Kidney tubule cell (primary cell): ENCODE measurements around the gene LRIG1.

ENCODE experiments used
- DNase-seq: peaks from one replicate; pipeline ENCODE4 v3.0.0-alpha.2; 2018; ENCODE audit warnings: low spot score

Gene LRIG1

DNA sequence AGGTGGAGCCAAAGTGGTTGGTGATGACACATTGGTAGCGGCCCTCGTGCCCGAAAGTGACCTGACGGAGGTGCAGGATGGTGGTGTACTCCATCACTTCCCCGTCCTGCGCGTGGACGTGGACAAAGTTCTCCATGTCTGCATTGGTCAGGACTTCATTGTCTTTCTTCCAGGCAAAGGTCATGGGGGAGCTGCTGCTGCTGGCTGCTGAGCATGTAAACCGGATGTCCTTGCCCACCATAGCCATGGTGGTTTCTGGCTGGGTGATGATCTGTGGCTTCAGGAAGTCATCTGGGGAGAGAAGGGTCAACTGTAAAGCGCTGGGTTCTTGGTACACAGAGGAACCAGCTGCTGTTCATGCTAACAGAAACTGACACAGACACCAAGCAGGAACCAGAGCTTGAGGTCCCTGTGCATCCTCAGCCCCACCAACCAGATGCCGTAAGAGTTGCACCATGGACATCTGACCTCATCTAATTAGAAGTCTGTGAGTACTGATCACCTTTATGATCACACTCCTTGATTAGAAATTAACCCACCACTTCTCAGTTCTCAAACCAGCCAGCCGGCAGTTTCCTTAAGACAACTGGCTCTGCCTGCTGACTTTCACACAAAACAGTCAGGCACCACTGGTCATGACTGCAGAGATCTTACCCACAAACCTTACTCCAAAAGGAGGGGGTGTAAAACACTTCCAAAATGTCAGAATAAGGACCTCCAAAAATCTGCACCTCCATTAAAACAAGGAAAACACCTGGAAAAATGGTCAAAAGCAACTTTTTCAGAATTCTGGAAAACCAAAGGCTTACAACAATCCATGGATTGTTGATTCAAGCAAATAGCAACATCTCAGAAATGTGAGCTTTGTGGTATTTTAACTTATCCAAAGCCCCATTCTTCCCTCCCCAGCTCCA is 114.6 kb downstream of the LRIG1 start:
- no peak for DNase-seq

DNA sequence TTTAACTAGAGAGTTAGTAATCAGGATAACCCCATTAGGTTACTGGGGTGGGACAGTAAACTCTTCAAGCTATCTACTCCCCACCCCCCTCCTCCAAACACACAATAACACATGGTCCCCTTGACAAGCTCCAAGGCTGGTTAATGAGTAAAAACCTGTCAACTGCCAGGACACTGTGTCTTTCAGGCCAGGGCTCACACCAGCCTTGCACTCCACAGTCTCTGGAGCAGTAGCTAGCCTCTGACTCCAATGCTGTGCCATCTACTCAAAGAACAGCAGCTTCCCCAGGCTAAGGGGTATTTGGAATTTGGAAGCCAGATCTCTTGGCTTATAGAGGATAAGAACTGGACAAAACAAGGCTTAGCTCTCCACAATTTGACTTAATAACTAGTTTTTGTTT is 115.8 kb downstream of the LRIG1 start:
- DNase-seq = no peak

DNA sequence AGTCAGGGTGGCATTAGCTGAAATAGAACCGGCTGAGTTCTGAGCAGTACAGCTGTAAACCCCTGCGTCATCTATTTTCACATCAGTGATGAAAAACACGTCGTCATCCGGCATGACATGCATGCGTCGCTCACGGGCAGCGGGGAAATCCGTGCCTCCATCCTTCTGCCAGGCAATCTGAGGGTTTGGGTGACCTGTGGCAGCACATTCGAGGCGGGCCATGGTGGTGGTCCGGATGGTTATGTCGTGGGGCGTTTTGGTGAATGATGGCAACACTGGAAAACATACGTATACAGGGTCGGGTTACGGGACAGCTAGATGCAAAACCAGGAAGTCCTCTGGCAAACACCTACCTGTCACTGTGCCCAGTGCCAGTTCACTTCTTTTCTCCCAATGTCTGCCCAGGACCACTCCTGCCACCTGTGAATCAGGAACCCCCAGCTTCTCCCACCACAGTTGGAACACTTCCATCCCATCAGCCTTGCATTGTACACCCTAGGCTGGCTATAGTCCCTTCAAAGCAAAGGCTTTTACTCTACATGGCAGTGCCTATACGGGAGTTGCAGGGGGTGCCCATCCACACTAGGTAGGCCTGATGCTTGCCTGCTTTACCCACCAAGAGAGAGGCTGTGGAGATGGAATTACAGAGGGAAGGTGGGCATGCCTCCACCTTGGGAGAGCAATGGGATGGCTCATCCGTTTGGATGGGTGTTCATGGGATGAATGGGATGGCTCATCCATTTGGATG is 116.7 kb downstream of the LRIG1 start:
- DNase-seq = no peak

DNA sequence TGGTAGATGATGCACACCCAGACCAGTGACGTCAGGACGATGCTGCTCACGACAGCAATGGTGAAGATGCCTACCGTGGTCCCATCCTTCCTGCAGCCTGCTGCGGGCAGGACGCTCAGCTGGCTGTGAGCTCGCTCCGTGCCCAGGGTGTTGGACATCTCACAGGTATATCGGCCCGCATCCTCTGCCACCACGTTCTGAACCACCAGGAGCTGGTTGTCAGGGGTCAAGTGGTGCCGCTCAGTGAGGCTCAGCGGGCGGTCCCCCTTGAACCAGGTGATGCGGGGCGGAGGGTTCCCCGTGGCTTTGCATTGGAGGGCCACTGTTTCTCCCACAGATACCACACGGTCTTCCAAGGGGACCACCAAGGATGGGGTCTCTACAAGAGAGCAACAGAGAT is 117.8 kb downstream of the LRIG1 start:
- no peak for DNase-seq

DNA sequence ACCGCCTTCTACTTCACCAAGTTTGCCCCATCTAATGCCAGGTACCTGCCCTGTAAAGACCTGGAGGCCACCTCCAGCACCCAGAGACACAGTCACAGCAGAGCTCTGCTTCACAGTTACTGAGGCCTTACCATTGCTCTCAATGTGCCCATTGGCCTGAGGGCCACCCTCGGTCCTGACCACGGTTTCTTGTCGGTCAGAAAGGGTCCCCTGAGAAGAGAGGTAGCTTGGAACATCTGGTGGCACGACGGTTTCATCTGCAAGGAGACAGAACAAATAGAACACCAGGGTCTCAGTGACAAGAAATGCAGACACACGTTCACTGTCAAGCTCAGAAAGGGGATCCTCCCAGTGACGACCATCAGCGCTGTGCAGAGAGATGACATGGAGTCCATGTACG is 118.7 kb downstream of the LRIG1 start:
- no peak for DNase-seq

DNA sequence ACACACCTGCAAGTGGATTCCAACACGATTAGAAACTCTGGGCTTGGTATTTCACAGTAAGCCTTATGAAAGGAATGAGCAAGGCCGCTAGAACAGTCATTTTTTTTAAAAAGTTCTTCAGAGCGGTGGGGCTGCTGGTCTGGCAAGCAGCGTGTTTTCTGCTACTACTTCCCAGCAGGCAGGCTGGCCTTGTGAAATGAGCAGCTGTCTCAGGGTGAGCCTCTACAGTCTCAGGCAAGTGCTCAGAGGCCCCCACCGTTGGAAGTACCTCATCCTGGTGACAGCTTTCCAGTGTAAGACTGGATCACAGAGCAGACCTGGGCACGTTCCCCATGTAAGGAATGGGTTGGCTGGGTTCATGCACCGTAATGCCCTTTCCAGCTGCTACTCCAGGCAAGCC is 119.2 kb downstream of the LRIG1 start:
- no peak for DNase-seq

DNA sequence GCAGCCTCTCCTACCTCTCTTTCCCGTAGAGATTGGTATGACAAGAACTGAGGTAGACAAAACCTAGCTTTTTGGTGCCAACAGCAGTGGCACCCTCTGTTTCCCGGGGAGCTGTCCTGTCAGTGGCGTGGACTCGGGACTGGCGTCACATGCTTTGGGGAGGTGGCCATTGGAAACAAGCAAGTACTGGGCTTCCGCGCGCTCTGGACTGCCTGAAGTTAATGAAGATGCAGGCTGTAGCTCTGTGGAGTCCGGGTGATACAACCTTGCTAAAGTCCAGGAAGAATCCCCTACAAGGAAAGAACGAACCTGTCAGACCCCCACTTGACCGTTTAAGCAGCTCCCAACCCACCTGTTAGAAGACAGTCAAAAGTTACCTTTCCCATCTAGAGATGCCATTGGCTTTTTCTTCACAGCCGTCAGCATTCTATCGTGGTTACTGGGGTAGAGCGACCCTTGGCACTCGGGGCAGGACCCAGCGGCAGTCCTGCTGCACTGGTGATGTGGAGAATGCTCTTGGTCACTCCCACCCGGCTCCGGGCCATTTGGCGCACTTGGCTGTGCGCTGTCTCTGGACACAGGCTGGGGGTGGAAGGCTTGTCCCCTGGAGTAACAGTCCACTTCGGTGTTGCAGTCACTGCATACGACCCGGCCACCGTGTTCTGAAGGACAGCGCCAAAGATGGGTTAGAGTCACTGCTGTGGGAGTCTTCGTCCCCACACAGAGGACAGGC is 120.5 kb downstream of the LRIG1 start:
- DNase-seq = no peak

DNA sequence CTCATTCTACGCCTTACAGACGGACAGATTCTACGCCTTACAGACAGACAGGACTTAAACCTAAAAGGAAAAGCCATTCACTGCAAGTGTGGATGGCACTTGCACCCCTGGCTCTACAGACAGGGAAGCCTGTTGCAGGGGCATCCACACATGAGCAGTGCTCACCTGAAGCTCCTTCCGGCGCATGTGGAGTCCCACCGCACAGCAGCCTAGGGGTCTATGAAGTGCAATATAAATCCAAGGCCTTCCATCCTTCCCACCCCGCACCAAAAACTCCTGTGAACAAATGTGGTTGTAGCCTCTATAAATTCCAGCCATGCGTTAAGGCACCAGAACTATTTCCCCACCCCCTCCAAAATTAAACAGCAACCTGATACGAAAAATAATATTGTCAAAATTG is 121.3 kb downstream of the LRIG1 start:
- no peak for DNase-seq

DNA sequence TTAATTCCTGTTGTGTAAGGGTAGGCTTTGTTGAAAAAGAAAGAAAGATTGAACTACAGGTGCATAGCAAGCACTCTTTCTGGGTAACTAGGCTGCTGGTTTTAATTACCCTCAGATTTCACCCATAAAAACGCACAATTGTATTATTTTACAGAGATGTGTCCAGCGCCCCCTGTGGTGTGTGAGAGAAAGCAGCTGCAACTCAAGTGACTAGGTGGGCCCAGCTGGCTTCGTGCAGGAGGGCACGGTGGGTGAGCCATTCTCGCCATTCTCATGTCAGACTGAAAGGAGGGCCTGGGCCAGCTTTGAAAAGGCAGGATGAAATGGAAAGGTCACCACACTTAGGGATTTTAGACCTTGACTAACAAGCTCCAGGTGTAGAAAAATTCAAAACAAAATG is 122.6 kb downstream of the LRIG1 start:
- no peak for DNase-seq

DNA sequence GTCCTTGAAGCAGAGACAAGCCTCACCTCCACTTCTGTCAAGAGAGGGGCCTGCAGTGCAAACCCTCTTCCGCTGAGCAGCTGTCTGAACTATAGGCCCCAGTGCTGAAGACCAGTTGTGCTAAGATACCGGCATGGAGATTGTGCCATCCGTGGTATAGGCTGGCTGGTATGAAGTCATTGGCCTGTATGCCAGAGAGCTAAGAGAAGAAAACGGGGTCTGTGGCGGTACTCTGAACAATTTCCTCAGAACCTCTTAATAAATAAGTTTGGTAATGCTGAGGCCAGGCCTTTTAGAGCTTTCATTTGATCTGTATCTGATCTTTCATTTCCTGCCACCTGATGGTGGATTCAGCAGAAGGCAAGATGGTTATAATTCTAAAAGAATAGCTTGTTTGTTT is 123.0 kb downstream of the LRIG1 start:
- DNase-seq = no peak

DNA sequence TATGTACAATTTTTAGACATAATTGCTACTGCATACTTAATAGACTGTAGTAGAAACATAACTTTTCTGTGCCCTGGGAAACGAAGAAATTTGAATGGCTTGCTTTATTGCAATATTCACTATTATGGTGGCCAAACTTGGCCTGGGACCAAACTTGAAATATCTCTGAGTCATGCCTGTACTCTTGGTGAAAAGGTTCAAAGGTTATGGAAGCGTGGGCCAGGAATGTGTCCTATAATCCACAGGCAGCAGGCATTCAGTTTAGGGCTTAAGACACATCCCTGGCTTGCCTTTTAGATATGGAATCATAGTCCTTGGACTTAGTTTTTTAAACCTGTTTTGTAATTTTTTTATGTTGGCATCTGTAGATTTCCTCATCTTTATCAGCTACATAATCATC is 124.3 kb downstream of the LRIG1 start:
- peak; percentile 51 for DNase-seq

DNA sequence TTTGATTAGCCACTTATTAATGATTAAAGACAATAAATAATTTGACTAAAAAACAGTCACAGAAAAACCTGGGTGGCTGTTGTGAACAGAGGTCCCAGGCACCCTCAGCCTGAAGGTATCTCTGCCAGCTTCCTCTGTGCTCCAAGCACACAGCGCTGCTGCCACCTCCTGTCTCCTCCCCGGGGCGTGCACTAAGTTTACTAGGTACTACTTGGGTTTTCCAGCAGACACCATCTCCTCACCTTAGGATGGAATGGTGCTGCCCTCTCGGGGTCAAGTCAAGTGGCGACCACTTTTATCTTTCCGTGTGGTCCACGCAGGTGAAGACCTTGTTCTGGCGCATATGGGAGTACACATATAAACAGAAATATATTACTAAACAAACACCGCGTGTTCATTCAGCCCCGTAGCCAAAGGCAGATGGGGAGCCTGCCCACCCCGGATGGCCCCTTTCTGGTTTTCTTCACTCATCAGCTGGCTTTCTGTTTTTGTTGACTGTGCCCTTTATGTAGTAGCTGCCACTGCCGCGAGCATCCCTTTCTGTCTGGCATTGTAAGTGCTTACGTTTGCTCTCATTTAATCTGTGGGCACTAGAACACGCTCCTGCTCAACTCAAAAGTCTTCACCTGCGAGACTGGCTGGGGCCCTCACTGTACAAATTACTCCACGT is 128.0 kb downstream of the LRIG1 start:
- DNase-seq = peak; percentile 13

DNA sequence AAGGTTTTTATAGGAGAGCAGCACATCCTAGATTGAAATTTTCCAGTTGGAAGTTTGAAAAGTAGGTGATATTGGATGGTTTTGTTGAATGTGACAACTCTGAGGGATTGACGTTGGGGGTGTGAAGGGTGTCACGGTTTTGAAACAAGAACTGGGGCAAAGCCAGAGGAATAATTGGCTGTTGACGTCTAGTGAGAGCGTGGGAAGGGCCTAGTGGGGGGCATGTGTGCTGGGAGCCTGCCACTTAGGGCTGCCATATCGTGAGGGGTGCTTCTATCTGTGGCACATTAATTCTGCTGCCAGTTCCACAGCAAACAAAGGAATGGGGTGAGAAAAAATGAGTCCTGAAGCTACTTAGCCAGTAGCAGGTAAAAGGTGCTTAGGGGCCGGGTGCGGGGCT is 129.4 kb downstream of the LRIG1 start:
- no peak for DNase-seq

DNA sequence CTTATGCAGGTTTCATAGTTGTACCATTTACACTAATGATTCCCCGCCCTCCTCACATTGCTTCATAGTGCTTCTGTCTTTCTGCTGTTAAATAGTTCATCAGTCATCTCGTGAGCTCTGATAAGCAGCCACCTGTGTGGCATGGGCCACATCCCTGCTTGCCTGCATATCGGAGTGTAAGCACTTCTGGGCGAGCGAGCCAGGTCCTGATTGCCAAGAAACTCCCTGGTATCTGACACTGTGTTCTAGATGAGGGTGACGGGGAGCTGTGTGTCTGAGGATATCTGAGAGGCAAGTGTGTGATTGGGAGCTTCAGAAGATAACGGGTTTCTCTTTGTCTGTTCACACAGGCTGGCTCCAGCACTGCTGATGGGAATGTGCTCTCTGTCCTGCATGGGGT is 130.6 kb downstream of the LRIG1 start:
- DNase-seq = no peak

DNA sequence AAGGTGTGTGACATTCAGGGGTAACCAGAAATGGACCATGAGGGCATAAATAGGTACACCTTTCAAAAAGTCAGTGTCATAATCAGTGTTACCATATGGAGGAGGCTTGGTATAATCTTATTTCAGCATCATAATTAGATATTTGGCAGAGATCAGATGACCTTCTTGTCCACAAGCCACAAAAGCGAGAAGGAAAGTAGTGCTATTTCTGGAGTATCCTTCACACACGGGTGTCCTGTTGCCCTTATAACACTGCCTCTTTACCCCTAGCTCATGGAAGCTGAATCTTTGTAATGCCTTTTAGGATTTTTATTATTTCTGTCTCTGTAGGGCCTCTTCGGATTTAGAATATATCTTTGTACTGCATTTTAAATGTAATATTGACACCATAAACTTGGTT is 132.8 kb downstream of the LRIG1 start:
- no peak for DNase-seq

DNA sequence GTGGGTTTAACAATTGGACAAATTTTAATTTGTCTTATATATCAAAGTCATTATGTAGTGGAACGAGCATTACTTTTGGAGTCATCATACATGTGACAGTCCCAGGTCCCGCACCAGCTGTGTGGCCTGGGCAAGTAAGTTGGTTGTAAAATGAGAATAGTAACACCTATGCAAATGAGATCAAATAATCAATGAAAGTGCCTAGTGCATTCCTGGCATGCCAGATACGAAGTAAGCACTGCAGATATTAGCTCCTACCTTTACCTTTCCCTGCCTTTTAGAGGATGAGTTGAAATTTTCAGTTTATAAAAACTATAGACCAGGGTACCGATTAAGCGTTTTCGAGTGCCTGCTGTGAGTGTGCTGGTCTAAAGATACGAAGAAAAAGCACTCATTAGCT is 134.1 kb downstream of the LRIG1 start:
- no peak for DNase-seq

DNA sequence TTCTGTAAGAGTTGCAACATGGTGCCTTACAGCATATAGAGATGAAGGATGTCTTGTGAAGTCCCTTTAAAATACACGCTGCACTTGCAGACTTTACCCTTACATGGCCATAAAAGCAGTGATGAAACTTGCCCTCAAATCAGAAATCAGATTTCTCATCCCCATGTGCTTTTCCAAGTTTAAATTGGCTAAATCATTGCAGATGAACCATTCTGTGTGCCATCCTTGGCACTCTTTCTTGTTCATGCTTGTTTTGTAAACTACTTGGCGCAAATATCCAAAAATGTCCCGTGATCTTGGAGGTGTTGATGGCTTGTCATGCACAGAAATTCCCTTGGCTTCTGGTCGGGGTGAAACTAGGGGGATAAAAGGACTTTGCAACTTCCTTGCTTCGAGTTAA is 135.7 kb downstream of the LRIG1 start:
- DNase-seq = no peak

DNA sequence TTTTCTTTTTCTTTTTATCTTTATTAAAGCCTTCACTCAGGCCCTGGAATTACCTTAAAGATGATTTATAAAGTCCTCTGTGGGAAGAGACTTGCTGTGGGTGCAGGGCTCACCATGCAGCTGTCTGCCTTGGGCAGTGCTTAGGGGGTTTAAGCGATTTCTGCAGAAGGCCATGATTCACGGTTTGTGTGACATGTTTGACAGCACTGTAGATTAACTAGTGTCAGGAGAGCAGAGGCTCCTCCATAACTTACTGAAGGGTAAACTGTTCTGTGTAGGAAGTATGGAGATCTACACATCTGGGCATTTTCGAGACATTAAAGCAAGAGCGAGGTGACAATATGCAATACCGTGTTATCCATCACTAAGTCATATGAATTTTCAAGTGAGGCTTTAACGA is 137.7 kb downstream of the LRIG1 start:
- no peak for DNase-seq

DNA sequence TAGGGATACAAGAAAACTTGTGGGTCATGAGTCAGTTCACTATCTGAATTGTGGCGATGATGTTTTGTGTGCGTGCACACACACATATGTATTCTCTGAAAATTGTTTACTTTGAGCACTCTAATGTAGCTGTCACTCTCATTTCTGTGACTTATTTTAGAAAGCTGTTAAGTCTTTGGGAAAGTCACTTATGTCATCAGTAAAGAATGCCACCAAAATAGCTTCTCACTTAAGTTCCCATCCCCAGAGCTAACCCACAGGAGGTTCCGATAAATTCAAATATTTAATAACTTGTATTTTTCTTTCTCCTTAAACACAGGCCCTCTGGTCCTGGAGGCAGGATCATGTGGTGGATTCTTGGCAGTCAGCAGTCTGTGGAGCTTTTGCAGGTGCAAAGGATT is 138.3 kb downstream of the LRIG1 start:
- DNase-seq = peak; percentile 44

DNA sequence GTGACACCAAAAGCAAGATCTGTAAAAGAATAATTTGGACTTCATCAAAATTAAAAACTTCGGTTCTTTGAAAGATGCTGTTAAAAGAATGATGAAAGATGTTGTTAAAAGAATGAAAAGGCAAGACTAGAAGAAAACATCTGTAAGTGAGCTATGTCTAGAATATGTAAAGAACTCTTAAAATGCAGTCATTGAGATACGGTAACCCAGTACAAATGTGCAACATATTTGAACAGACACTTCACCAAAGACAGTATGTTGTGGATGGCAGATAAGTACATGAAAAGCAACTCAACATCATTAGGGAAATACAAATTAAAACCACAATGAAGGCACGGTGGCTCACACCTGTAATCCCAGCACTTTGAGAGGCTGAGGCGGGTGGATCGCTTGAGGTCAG is 139.5 kb downstream of the LRIG1 start:
- no peak for DNase-seq

DNA sequence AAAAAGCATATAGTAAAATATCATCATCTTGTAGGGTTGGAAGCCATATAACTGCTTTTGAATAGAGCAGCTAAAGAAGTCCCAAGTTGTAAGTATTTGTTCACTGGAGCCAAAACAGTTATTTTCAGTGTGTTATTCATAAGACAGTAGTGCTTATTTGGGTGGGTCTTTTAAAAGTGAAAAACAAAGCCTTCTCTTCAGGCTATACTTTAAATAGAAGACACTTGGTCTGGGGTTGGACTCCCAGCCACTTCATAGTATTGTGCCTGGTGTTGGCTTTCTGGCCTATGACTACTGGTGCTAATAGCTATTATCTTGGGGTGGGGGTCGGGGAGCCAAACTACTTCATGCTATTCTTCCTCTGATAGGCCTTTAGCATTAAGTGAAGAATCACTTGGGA is 144.8 kb downstream of the LRIG1 start:
- no peak for DNase-seq

DNA sequence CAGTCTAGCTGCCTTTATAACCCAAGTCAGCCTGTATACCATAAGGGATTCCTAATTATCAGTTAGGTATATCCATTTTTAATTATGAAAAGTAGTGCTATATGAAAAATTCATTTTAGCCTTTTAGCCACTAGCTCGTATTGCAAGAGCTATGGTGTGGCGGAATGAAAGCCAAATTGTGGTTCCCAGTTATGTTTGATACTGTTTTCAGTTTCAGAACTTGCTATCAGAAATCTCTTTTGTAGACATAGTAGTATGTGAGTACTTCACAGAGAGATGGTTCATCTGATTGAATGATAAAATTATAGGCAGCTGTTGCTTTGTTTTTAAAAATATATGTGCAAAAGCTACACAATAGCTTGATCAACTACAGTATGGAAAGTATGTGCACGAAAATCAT is 145.4 kb downstream of the LRIG1 start:
- no peak for DNase-seq
